Activated naive CD8-positive, alpha-beta T cell treated with anti-CD3 and anti-CD28 coated beads, Interleukin-2, amount 10 ng/mL, durations not matched to agents 7 days and 5 days (primary cell): ENCODE data around the gene TUBGCP2. TPM values are rescaled to one million over a fixed set of nuclear protein-coding genes. Genes with fewer than 3 reads are reported as not detected.
"Not testable (repeated sequence)": the region's sequence is repeated elsewhere in the genome, so short reads cannot be mapped to it uniquely, and the experiment has no call there.

Experiments
- ATAC-seq: fragments of 150-1000 bp; cut with Tn5 transposase; one replicate; pipeline ENCODE4 v1.10.0; 2021; ENCODE audit warnings: low read depth, moderate library complexity
- POLR2A ChIA-PET: fragments of 350-600 bp; sonication (Branson Sonifier 250); formaldehyde crosslinking; loops from one replicate; lab custom pipeline; 2021; ENCODE audit warnings: antibody characterized with exemption; lab: Charles Lee
- DNase-seq: peaks from one replicate; pipeline ENCODE4 v3.0.0; 2021
- H3K27ac Mint-ChIP-seq: one replicate; pipeline ENCODE4 v1.8.0; 2022; ENCODE audit warnings: mild to moderate bottlenecking, mixed read lengths
- H3K27me3 Mint-ChIP-seq: one replicate; pipeline ENCODE4 v1.8.0; 2022; ENCODE audit warnings: mild to moderate bottlenecking, moderate library complexity, mixed read lengths
- H3K36me3 Mint-ChIP-seq: one replicate; pipeline ENCODE4 v1.8.0; 2021; ENCODE audit warnings: mild to moderate bottlenecking, mixed read lengths
- H3K4me1 Mint-ChIP-seq: one replicate; pipeline ENCODE4 v1.8.0; 2021; ENCODE audit warnings: mixed read lengths
- H3K4me3 Mint-ChIP-seq: one replicate; pipeline ENCODE4 v1.8.0; 2022; ENCODE audit warnings: mild to moderate bottlenecking, moderate library complexity, mixed read lengths
- H3K9me3 Mint-ChIP-seq: one replicate; pipeline ENCODE4 v1.8.0; 2021; ENCODE audit warnings: mixed read lengths
- total RNA-seq, 2 experiments: library from RNA; stranded (reverse); gene quantifications; one replicate each; pipeline ENCODE4 v1.2.3, GENCODE V29; 2021

The TUBGCP2 gene
- total RNA-seq, 2 experiments from 2014 or later = 56.4 to 69.3 TPM

DNA sequence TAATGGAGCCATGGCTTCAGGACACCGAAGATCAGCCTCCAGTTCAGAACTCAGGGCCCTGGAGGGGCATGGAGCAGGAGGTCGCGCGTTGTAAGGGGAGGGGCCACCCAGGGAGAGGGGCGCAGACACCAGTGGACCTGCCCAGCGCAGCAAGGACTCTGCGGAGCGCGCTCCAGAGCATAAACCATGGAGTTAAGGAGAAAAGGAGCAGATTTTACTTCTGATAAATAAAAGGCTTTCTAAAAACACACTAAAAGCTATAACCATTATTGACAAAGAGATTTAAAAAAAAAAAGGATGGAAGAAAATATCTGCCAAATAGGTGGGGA is 17.5 kb upstream of the TUBGCP2 start:
- DNase-seq (no peak), ATAC-seq (no peak)
- POLR2A ChIA-PET = interaction anchor here (1.0 kb wide), 1 partner anchor 11 kb away, joined by 3 read pairs; the partner anchor contains the start of gene CALY
- Mint-ChIP-seq H3K4me3 (peak overlapping the region; percentile 3), H3K9me3 (no peaks in the 10 kb centered on the region), H3K27ac (no peak overlapping the region), H3K36me3 (no peaks in the 10 kb centered on the region), H3K4me1 (no peaks in the 10 kb centered on the region), H3K27me3 (peaks cover 48% of the 10 kb centered on the region)

GRCh38 chr10:133325440-133326222 is 17.0 kb upstream of the TUBGCP2 start:
- Mint-ChIP-seq H3K27ac (no peak overlapping the region), H3K36me3 (no peaks in the 10 kb centered on the region), H3K9me3 (no peaks in the 10 kb centered on the region), H3K4me1 (no peaks in the 10 kb centered on the region), H3K4me3 (peak overlapping the region; percentile 73), H3K27me3 (peaks cover 42% of the 10 kb centered on the region)
- no peak for ATAC-seq
- POLR2A ChIA-PET = no interaction called here
- no peak for DNase-seq

DNA sequence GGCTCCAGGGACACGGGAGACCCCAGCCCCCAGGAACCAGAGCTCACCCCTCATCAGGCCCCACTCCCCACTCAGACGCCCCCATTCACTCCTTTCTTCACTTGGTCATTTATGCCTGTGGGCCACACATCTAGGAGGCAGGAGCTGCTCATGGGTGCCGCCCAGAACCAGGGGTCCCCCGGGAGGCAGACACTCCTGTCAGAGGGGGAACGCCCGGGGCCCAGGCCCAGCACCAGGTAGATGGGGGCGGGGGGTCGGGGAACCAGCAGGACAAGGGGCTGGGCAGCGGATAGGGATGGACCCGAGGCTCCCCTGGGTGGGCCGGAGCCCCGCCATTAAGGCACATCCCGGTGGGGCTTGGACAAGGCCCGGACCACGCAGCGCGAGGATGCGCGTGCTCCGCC is 16.2 kb upstream of the TUBGCP2 start:
- H3K4me3 Mint-ChIP-seq = no peak overlapping the region
- H3K36me3 Mint-ChIP-seq = no peaks in the 10 kb centered on the region
- POLR2A ChIA-PET = no interaction called here
- ATAC-seq (no peak), DNase-seq (no peak)
- peaks cover 43% of the 10 kb centered on the region for H3K27me3 Mint-ChIP-seq
- H3K9me3 Mint-ChIP-seq = peaks cover 2% of the 10 kb centered on the region
- no peak overlapping the region for H3K27ac Mint-ChIP-seq
- H3K4me1 Mint-ChIP-seq = no peaks in the 10 kb centered on the region

DNA sequence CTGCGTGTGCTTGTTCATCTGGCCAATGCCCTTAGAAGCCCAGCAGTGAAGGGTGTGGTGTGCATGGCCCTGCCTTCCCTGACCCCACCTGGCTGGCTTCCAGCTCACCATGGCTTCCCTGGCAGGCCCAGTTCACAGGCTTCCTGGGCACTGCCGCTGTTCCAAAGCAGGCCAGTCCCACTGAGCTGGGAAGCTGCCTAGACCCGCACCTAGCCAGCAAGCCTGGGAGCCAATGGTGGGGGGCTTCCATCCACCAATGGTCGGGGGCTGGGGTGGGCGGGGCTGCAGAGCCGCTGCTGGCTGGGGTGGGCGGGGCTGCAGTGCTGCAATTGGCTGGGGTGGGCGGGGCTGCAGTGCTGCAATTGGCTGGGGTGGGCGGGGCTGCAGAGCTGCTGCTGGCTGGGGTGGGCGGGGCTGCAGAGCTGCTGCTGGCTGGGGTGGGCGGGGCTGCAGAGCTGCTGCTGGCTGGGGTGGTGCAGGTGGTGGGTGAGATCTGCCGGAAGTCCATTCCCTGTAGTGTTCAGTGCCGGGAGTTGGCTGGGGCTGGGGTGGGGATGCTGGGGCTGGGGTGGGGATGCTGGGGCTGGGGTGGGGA is 15.6 kb upstream of the TUBGCP2 start:
- no peak for DNase-seq
- H3K27ac Mint-ChIP-seq = no peak overlapping the region
- POLR2A ChIA-PET = interaction anchor here (0.6 to 1.3 kb wide), 4 partner anchors 12 to 297 kb away, joined by 3 to 5 read pairs (median 4); partner anchors contain the start of gene CALY

GRCh38 chr10:133322064-133322709 is 13.5 kb upstream of the TUBGCP2 start:
- POLR2A ChIA-PET, H3K4me3 Mint-ChIP-seq, H3K36me3 Mint-ChIP-seq, H3K27ac Mint-ChIP-seq, DNase-seq, H3K4me1 Mint-ChIP-seq, H3K9me3 Mint-ChIP-seq, ATAC-seq: not testable (repeated sequence)
- peaks cover 22% of the 10 kb centered on the region for H3K27me3 Mint-ChIP-seq

More for the DNA sequence above, 15.6 kb upstream of the TUBGCP2 start:
- peak; percentile 78 for ATAC-seq
- Mint-ChIP-seq H3K9me3 (peaks cover 2% of the 10 kb centered on the region), H3K4me1 (peaks cover under 1% of the 10 kb centered on the region), H3K27me3 (peaks cover 39% of the 10 kb centered on the region), H3K36me3 (no peaks in the 10 kb centered on the region), H3K4me3 (no peak overlapping the region)

DNA sequence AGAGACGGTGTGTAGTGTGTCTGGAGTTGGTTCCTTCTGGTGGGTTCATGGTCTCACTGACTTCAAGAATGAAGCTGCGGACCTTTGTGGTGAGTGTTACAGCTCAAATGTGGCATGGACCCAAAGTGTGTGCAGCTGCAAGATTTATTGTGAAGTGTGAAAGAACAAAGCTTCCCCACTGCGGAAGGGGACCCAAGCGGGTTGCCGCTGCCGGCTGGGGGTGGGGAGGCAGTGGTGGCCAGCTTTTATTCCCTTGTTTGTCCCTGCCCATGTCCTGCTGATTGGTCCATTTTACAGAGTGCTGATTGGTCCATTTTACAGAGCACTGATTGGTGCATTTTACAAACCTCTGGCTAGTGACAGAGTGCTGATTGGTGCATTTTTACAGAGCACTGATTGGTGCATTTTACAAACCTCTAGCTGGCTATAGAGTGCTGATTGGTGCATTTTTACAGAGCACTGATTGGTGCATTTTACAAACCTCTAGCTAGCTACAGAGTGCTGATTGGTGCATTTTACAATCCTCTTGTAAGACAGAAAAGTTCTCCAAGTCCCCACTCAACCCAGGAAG is 12.3 kb upstream of the TUBGCP2 start:
- ATAC-seq, H3K4me3 Mint-ChIP-seq, H3K4me1 Mint-ChIP-seq, H3K36me3 Mint-ChIP-seq, DNase-seq, H3K27ac Mint-ChIP-seq, H3K9me3 Mint-ChIP-seq: not testable (repeated sequence)
- H3K27me3 Mint-ChIP-seq = peaks cover 10% of the 10 kb centered on the region
- POLR2A ChIA-PET = interaction anchor here (0.7 kb wide), 1 partner anchor 52 kb away, joined by 6 read pairs; the partner anchor contains the start of gene ECHS1

DNA sequence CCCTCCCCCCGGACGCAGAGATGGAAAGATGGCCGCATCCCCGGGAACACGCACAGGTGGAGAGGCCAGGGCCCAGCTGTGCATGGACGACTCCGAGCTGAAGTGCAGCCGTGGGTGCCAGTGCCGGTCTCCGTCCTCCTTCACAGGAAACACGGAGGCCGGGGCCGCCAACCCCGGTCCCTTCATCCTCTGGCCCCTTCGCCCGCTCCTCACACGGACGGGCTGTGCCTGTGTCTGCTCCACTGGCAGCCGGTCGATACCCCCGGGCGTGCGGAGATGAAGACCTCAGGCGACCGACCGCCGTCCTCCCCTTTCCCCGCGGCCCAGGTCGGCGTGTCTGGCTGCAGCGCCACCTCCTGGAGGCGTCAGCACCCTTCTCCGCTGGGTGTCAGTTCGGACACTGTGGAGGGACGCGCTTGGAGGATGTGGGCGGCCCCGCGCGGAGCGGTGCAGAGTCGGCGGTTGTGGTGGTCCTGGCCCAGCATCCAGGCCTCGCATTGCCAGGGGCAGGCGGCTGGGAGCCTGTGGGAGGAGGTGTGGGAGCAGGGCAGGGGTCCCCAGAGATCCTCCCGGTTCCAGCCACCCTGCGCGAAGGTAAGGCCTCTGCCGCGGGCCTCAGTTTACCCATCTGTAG is 9.9 kb upstream of the TUBGCP2 start:
- peaks cover 7% of the 10 kb centered on the region for H3K27me3 Mint-ChIP-seq
- DNase-seq = peak; percentile 80
- peak overlapping the region; percentile 72 for H3K4me3 Mint-ChIP-seq
- no peak overlapping the region for H3K27ac Mint-ChIP-seq
- H3K4me1 Mint-ChIP-seq = peaks cover 8% of the 10 kb centered on the region
- ATAC-seq = peak; percentile 91
- POLR2A ChIA-PET = no interaction called here
- peaks cover 2% of the 10 kb centered on the region for H3K9me3 Mint-ChIP-seq
- no peaks in the 10 kb centered on the region for H3K36me3 Mint-ChIP-seq

- POLR2A ChIA-PET = no interaction called here
- H3K36me3 Mint-ChIP-seq = no peaks in the 10 kb centered on the region
- peaks cover 8% of the 10 kb centered on the region for H3K4me1 Mint-ChIP-seq
- DNase-seq = no peak
- ATAC-seq = no peak
- H3K9me3 Mint-ChIP-seq = peaks cover 2% of the 10 kb centered on the region
- H3K27ac Mint-ChIP-seq = no peak overlapping the region
- peaks cover 7% of the 10 kb centered on the region for H3K27me3 Mint-ChIP-seq
- H3K4me3 Mint-ChIP-seq = no peak overlapping the region
Measured at GRCh38 chr10:133316732-133317131, 8.1 kb upstream of the TUBGCP2 start.

DNA sequence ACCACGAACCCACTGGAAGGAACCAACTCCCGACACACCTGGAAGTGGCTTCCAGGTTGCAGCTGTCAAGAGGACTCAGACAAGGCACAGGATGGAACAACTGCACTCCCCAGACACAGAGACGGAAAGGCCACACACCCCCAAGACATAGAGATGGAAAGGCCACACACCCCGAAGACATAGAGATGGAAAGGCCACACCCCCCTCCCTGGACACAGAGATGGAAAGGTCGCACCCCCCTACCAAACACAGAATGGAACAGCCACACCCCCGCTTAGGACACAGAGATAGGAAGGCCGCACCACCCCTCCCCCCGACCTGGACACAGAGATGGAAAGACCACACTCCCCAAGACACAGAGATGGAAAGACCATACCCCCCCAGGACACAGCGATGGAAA is 7.6 kb upstream of the TUBGCP2 start:
- Mint-ChIP-seq H3K36me3 (peaks cover 2% of the 10 kb centered on the region), H3K4me3 (no peak overlapping the region), H3K27me3 (peaks cover 7% of the 10 kb centered on the region), H3K27ac (no peak overlapping the region), H3K4me1 (peaks cover 8% of the 10 kb centered on the region), H3K9me3 (peaks cover 2% of the 10 kb centered on the region)
- DNase-seq = no peak
- POLR2A ChIA-PET = no interaction called here
- no peak for ATAC-seq

GRCh38 chr10:133315847-133316246 is 7.2 kb upstream of the TUBGCP2 start:
- H3K27ac Mint-ChIP-seq = no peak overlapping the region
- H3K9me3 Mint-ChIP-seq = peaks cover 2% of the 10 kb centered on the region
- peaks cover 8% of the 10 kb centered on the region for H3K4me1 Mint-ChIP-seq
- peaks cover 2% of the 10 kb centered on the region for H3K36me3 Mint-ChIP-seq
- ATAC-seq (no peak), DNase-seq (no peak)
- POLR2A ChIA-PET = no interaction called here
- no peak overlapping the region for H3K4me3 Mint-ChIP-seq
- H3K27me3 Mint-ChIP-seq = peaks cover 7% of the 10 kb centered on the region

DNA sequence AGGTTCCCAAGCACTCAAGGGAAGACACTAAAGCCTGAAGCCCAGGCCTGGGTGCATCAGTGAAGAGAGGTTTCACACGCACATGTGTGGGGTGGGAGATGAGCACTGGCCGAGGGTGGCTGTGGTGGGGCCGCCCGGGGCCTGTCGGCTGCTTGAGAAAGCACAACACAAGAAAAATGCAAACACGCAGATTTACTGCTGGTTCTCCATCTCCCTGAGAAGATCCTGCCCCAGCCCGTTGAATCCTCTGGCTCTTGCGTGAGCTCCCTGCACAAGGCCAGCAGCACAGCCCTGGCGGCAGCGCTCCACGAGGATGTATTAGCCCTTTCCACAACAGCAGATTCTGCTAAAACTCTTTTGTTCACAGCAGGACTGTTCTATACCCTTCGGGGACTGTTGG is 6.2 kb upstream of the TUBGCP2 start:
- Mint-ChIP-seq H3K4me3 (no peak overlapping the region), H3K4me1 (peaks cover 8% of the 10 kb centered on the region), H3K36me3 (peaks cover 2% of the 10 kb centered on the region), H3K27ac (no peak overlapping the region), H3K27me3 (peaks cover 2% of the 10 kb centered on the region), H3K9me3 (no peaks in the 10 kb centered on the region)
- ATAC-seq (no peak), DNase-seq (no peak)
- POLR2A ChIA-PET = no interaction called here

- ATAC-seq (no peak), DNase-seq (no peak)
- POLR2A ChIA-PET = interaction anchor here (0.6 kb wide), 1 partner anchor 1408 kb away, joined by 4 read pairs; no protein-coding TSS in a partner anchor
- Mint-ChIP-seq H3K4me1 (peaks cover 5% of the 10 kb centered on the region), H3K9me3 (no peaks in the 10 kb centered on the region), H3K27ac (no peak overlapping the region), H3K27me3 (no peaks in the 10 kb centered on the region), H3K4me3 (no peak overlapping the region), H3K36me3 (peaks cover 2% of the 10 kb centered on the region)
Measured at GRCh38 chr10:133313192-133313591, 4.5 kb upstream of the TUBGCP2 start.

- H3K9me3 Mint-ChIP-seq = no peaks in the 10 kb centered on the region
- H3K4me3 Mint-ChIP-seq = no peak overlapping the region
- H3K27ac Mint-ChIP-seq = no peak overlapping the region
- POLR2A ChIA-PET = no interaction called here
- peaks cover 7% of the 10 kb centered on the region for H3K4me1 Mint-ChIP-seq
- no peaks in the 10 kb centered on the region for H3K27me3 Mint-ChIP-seq
- no peak for DNase-seq
- H3K36me3 Mint-ChIP-seq = peaks cover 3% of the 10 kb centered on the region
- no peak for ATAC-seq
Measured at GRCh38 chr10:133312769-133313145, 4.1 kb upstream of the TUBGCP2 start.
